Activated CD4-positive, alpha-beta T cell treated with anti-CD3 and anti-CD28 coated beads for 36 hours (primary cell): Measurements from ENCODE around the gene FHIT. TPM values are rescaled to one million over a fixed set of nuclear protein-coding genes. Genes with fewer than 3 reads are reported as not detected.
A peak's percentile ranks its signal among the peaks of the same experiment; 100 is the strongest.

ENCODE experiments used
- ATAC-seq: fragments of 200-7000 bp; cut with Tn5 transposase; one replicate; pipeline ENCODE4 v1.10.0; 2021; ENCODE audit warnings: mild to moderate bottlenecking, moderate library complexity
- CTCF ChIA-PET: fragments of 350-600 bp; sonication (Branson Sonifier 250); formaldehyde crosslinking; loops from one replicate; lab custom pipeline; 2021; ENCODE audit warnings: antibody characterized with exemption; lab: Charles Lee
- POLR2A ChIA-PET: fragments of 350-600 bp; sonication (Branson Sonifier 250); formaldehyde crosslinking; loops from one replicate; lab custom pipeline; 2021; ENCODE audit warnings: antibody characterized with exemption, inconsistent platforms; lab: Charles Lee
- DNase-seq: peaks from one replicate; pipeline ENCODE4 v3.0.0-alpha.2; 2020
- H3K27ac Mint-ChIP-seq: one replicate; pipeline ENCODE4 v1.8.0; 2021; ENCODE audit warnings: mixed read lengths
- H3K27me3 Mint-ChIP-seq: one replicate; pipeline ENCODE4 v1.8.0; 2021; ENCODE audit warnings: mixed read lengths
- H3K36me3 Mint-ChIP-seq: one replicate; pipeline ENCODE4 v1.8.0; 2021; ENCODE audit warnings: low read depth, mixed read lengths
- H3K4me1 Mint-ChIP-seq: one replicate; pipeline ENCODE4 v1.8.0; 2021; ENCODE audit warnings: mixed read lengths
- H3K4me3 Mint-ChIP-seq: one replicate; pipeline ENCODE4 v1.8.0; 2021; ENCODE audit warnings: mild to moderate bottlenecking, moderate library complexity, mixed read lengths
- H3K9me3 Mint-ChIP-seq: one replicate; pipeline ENCODE4 v1.8.0; 2021; ENCODE audit warnings: low read depth, mixed read lengths
- intact Hi-C, 2 experiments: fragments of 100-400 bp; cut with DNase I in 1 of 2; cut with micrococcal nuclease in 1 of 2; formaldehyde crosslinking; loops; one replicate each; pipeline versions ENCODE4 v1.14.2 to v1.15.1; 2022 to 2024; cut with DNase I, micrococcal nuclease
- total RNA-seq, 2 experiments: library from RNA; stranded (reverse); gene quantifications; one replicate each; pipeline ENCODE4 v1.2.3, GENCODE V29; 2021

Gene FHIT
- total RNA-seq, 2 experiments from 2014 or later = 10.2 to 13.1 TPM

DNA sequence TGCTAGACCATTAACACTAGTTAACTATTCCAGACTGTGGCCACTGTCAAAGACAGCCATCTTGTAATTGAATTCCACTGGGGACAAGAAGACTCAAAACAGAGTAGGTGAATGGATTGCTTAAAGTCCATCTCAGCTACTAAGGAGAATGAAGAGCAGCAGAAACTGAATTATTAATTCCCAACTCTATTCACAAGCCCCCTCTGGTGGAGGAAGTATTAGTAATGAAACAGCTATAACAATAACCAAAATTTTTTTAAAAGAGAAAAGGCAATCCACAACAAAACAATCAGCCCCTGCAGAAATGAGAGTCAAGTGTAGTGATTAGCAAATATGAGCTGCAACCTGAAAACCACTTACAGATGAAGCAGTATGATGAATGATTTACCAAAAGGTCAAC is 302.8 kb downstream of the FHIT start:
- Mint-ChIP-seq H3K27ac (no peak overlapping the region), H3K4me1 (no peaks in the 10 kb centered on the region), H3K36me3 (peaks cover 2% of the 10 kb centered on the region), H3K27me3 (no peaks in the 10 kb centered on the region), H3K4me3 (no peak overlapping the region), H3K9me3 (peaks cover under 1% of the 10 kb centered on the region)
- no peak for DNase-seq
- ChIA-PET POLR2A (no interaction called here), CTCF (interaction anchor here (0.6 kb wide), 1 partner anchor 28 kb away, joined by 3 read pairs; no protein-coding TSS in a partner anchor)
- intact Hi-C loops = no loop called here
- ATAC-seq = no peak

DNA sequence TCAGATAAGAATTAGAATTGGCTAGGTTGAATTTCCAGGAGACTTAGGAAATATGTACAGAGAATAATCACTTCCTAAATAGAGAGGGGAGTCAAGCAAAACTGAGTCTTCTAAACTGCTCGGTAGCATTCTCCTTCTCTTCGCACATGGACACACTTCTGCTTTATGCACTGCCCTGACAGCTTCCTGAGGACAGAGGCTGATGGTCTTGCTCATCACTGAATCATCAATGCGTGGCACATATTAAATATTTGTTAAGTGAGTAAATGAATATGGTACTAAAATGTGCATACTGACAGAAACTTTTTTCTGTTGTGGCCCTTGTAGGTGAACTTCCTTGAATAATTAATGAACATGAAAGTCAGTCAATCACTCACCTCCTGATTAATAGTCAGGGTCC is 315.5 kb downstream of the FHIT start:
- Mint-ChIP-seq H3K27ac (no peak overlapping the region), H3K4me3 (no peak overlapping the region), H3K9me3 (no peaks in the 10 kb centered on the region), H3K27me3 (no peaks in the 10 kb centered on the region), H3K36me3 (no peaks in the 10 kb centered on the region), H3K4me1 (peaks cover 4% of the 10 kb centered on the region)
- DNase-seq = no peak
- ChIA-PET CTCF (interaction anchor here (1.0 kb wide), 1 partner anchor 15 kb away, joined by 4 read pairs; no protein-coding TSS in a partner anchor), POLR2A (no interaction called here)
- intact Hi-C loops = no loop called here
- no peak for ATAC-seq

DNA sequence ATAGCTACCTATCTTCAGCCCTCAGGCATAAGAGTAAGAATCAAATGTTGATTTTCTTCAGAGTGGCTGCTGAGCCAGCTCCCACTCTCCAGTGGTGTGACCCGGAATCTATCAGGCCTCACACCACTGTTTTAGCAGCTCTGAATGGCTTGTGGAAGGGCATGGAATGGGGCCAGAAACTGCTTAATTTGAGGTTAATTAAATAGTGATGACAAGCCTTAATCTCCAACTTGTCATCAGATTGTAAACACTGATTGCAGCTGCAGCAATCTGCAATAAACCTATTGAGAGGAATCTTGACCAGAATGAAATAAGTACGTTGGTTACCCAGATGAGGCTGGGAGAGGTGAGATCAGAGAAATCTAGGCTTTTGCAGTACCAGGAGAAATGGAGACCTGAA is 317.4 kb downstream of the FHIT start:
- H3K4me3 Mint-ChIP-seq = no peak overlapping the region
- H3K36me3 Mint-ChIP-seq = no peaks in the 10 kb centered on the region
- ChIA-PET CTCF (no interaction called here), POLR2A (no interaction called here)
- ATAC-seq (no peak), DNase-seq (no peak)
- H3K27me3 Mint-ChIP-seq = no peaks in the 10 kb centered on the region
- no peaks in the 10 kb centered on the region for H3K9me3 Mint-ChIP-seq
- no peak overlapping the region for H3K27ac Mint-ChIP-seq
- intact Hi-C loops = no loop called here
- H3K4me1 Mint-ChIP-seq = peaks cover 4% of the 10 kb centered on the region

DNA sequence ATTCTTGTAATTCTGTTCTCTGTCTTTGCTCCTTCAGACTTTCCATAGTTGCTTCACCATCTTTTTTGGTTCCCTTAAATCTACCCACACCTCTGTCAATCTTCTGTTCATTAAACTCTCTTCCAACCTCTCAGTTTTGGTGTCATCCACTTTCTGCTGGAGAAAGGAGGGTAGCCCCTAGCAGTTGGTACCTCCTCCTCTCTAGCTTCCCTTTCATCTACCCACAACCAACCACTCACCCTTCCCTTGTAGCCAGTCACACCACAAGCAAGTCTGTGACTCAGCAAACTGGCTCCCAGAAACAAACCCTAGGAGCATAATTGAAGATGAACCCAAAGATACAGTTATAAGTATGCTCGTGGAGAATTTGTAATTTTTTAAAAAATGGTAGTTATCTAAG is 318.6 kb downstream of the FHIT start:
- Mint-ChIP-seq H3K27me3 (no peaks in the 10 kb centered on the region), H3K4me1 (peaks cover 4% of the 10 kb centered on the region), H3K36me3 (no peaks in the 10 kb centered on the region), H3K4me3 (no peak overlapping the region), H3K9me3 (no peaks in the 10 kb centered on the region), H3K27ac (no peak overlapping the region)
- ATAC-seq (peak; percentile 51), DNase-seq (peak; percentile 7)
- CTCF ChIA-PET = no interaction called here
- POLR2A ChIA-PET = no interaction called here
- intact Hi-C loops = no loop called here

DNA sequence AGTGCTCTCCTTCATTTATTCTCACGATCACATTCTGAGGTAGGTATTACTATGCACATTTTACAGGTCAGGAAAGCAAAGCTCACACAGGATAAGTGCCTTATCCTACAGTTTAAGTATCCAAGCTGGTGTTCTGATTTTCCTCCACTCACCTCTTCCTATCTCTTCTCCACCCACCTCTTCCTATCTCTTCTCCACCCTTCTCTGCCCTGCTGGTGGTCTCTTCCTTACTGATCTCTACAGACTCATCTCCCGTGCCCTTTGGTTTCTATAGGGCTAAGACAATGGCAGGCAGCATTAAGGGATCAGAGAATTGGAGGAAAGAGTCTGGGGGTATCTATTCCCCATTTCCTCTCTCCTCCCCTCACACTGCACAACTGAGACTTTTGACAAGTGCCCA is 319.1 kb downstream of the FHIT start:
- DNase-seq (no peak), ATAC-seq (no peak)
- H3K36me3 Mint-ChIP-seq = no peaks in the 10 kb centered on the region
- H3K4me1 Mint-ChIP-seq = peaks cover 4% of the 10 kb centered on the region
- H3K27me3 Mint-ChIP-seq = no peaks in the 10 kb centered on the region
- intact Hi-C loops = no loop called here
- CTCF ChIA-PET = interaction anchor here (0.7 kb wide), 1 partner anchor 98 kb away, joined by 3 read pairs; no protein-coding TSS in a partner anchor
- no peak overlapping the region for H3K4me3 Mint-ChIP-seq
- no peaks in the 10 kb centered on the region for H3K9me3 Mint-ChIP-seq
- no peak overlapping the region for H3K27ac Mint-ChIP-seq
- POLR2A ChIA-PET = no interaction called here

DNA sequence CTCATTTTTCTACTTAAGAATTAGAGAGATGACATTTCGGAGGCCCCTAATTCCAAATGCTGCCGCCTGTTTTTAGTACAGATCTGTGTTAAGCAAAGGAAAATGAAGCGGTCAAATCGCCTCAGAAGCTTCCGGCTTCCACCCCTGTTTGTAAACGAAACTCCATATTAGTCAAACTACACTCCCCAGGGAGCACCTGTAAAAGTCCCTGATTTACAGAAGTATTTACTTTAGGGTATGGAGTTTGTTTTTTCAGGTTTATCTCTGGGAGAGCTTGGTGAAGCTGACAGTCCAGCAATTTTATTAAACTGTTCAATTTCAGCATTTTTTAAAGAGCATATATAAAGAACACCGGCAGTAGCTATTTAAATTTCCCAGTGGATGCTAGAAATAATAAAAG is 319.8 kb downstream of the FHIT start:
- ChIA-PET POLR2A (no interaction called here), CTCF (interaction anchor here (0.7 kb wide), 1 partner anchor 99 kb away, joined by 3 read pairs; no protein-coding TSS in a partner anchor)
- H3K27ac Mint-ChIP-seq = no peak overlapping the region
- H3K27me3 Mint-ChIP-seq = no peaks in the 10 kb centered on the region
- no peak overlapping the region for H3K4me3 Mint-ChIP-seq
- intact Hi-C loops = no loop called here
- H3K36me3 Mint-ChIP-seq = peaks cover under 1% of the 10 kb centered on the region
- H3K9me3 Mint-ChIP-seq = peaks cover under 1% of the 10 kb centered on the region
- H3K4me1 Mint-ChIP-seq = peaks cover 4% of the 10 kb centered on the region
- no peak for ATAC-seq
- no peak for DNase-seq

DNA sequence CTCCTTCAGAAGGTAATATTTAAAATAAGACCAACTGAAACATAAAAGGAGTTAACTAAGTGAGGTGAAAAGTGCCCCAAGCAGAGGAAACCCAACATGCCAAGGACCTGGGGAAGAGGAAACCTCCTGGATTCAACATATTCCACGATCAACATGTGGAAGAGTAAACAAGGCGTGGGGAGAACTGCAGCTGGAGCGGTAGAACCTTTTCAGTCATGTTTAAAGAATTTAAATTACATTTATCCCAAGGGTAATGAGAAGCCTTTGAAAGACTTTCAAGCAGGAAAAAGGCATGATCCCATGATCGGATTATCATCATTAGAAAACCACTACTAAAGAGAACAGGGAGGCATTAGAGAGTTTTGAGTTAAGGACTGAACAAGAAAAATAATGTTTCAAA is 330.7 kb downstream of the FHIT start:
- DNase-seq (no peak), ATAC-seq (no peak)
- H3K36me3 Mint-ChIP-seq = peaks cover 2% of the 10 kb centered on the region
- POLR2A ChIA-PET = no interaction called here
- intact Hi-C loops = no loop called here
- H3K27me3 Mint-ChIP-seq = no peaks in the 10 kb centered on the region
- H3K27ac Mint-ChIP-seq = no peak overlapping the region
- CTCF ChIA-PET = no interaction called here
- no peak overlapping the region for H3K4me3 Mint-ChIP-seq
- no peaks in the 10 kb centered on the region for H3K4me1 Mint-ChIP-seq
- H3K9me3 Mint-ChIP-seq = peaks cover 2% of the 10 kb centered on the region

DNA sequence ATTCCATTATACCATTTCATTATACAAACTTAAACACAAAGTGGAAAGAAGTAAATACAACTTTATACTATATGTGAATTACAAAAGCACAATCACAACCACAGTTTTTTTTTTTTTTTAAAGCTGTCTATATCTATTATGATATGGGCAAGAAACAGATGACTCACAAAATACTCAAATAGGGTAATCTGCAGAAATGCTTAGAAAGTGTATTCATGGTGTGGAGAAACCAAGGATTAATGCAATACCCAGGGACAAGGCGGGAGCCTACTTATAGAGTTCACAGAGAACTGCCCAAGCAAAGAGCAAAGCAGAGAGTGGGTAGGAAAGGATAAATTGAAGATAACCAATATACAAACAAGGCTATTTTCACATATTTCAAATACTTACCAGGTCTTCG is 332.0 kb downstream of the FHIT start:
- DNase-seq (no peak), ATAC-seq (no peak)
- intact Hi-C loops = no loop called here
- H3K9me3 Mint-ChIP-seq = no peaks in the 10 kb centered on the region
- no peaks in the 10 kb centered on the region for H3K4me1 Mint-ChIP-seq
- H3K36me3 Mint-ChIP-seq = peaks cover 2% of the 10 kb centered on the region
- ChIA-PET CTCF (no interaction called here), POLR2A (no interaction called here)
- H3K4me3 Mint-ChIP-seq = no peak overlapping the region
- no peak overlapping the region for H3K27ac Mint-ChIP-seq
- no peaks in the 10 kb centered on the region for H3K27me3 Mint-ChIP-seq

DNA sequence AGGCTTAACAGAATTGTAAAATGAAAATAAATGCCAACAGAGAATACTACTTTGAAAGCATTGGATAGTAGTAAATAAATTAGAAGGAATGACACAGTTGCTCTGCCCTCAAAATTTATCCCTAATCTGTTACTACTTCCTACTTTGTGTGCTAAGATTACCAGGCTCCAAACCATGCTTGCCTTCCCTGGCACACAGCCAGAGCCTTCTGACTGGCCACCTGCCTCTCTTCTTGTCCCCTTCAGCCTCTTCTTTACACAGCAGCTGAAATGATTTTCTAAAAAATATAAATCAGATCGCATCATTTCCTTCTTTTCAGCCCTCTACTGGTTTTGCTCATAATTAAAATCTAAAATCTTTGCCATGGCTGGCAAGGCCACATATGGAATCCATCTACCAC is 334.1 kb downstream of the FHIT start:
- no peak overlapping the region for H3K4me3 Mint-ChIP-seq
- CTCF ChIA-PET = no interaction called here
- H3K36me3 Mint-ChIP-seq = peaks cover 5% of the 10 kb centered on the region
- DNase-seq = no peak
- POLR2A ChIA-PET = no interaction called here
- no peak for ATAC-seq
- no peaks in the 10 kb centered on the region for H3K27me3 Mint-ChIP-seq
- intact Hi-C loops = no loop called here
- no peak overlapping the region for H3K27ac Mint-ChIP-seq
- H3K4me1 Mint-ChIP-seq = no peaks in the 10 kb centered on the region
- H3K9me3 Mint-ChIP-seq = peaks cover 6% of the 10 kb centered on the region

DNA sequence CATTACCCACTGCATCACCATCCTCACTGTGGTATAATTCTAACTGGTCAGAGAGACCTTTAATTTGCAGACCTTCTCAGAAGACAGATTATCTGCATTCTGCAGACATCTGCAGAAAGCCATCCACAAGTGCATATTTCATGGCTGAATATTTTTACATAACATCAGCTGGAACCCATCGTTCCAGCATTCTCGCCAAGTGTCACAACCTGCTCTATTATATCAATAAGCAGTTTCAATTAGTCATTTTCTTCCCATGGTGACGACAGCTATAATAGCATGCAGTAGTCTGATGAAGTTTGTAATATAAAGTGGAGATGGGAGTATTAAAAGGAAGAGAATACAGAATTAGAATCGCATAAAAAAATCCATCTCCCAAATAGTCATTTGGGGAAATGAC is 334.7 kb downstream of the FHIT start:
- H3K4me1 Mint-ChIP-seq = no peaks in the 10 kb centered on the region
- intact Hi-C loops = no loop called here
- no peak for DNase-seq

DNA sequence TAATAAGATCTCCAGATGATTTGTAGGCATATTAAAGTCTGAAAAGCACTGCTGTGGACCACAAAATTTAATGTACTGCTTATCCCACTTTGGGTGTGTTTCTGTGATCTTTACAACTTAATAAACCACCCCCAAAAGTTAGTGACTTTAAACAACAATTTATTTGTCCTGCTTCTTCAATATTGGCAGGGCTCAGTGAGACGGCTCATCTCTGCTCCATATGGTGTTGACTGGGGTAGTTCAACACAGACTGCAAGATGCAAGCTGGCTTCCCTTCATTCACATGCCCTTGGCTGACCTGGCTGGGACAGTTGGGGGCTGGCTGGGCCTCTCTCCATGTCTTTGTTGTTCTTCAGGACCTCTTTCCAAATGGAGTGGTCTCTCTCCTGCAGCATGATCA is 337.8 kb downstream of the FHIT start:
- no peaks in the 10 kb centered on the region for H3K27me3 Mint-ChIP-seq
- peaks cover 3% of the 10 kb centered on the region for H3K36me3 Mint-ChIP-seq
- intact Hi-C loops = no loop called here
- H3K4me1 Mint-ChIP-seq = no peaks in the 10 kb centered on the region
- H3K27ac Mint-ChIP-seq = no peak overlapping the region
- DNase-seq (no peak), ATAC-seq (no peak)
- ChIA-PET POLR2A (no interaction called here), CTCF (no interaction called here)
- H3K4me3 Mint-ChIP-seq = no peak overlapping the region
- H3K9me3 Mint-ChIP-seq = peaks cover 6% of the 10 kb centered on the region

More for the DNA sequence above, 334.7 kb downstream of the FHIT start:
- H3K36me3 Mint-ChIP-seq = peaks cover 5% of the 10 kb centered on the region
- no peak overlapping the region for H3K27ac Mint-ChIP-seq
- no peak overlapping the region for H3K4me3 Mint-ChIP-seq
- no peaks in the 10 kb centered on the region for H3K27me3 Mint-ChIP-seq
- H3K9me3 Mint-ChIP-seq = peaks cover 6% of the 10 kb centered on the region
- ChIA-PET CTCF (no interaction called here), POLR2A (no interaction called here)
- ATAC-seq = no peak

DNA sequence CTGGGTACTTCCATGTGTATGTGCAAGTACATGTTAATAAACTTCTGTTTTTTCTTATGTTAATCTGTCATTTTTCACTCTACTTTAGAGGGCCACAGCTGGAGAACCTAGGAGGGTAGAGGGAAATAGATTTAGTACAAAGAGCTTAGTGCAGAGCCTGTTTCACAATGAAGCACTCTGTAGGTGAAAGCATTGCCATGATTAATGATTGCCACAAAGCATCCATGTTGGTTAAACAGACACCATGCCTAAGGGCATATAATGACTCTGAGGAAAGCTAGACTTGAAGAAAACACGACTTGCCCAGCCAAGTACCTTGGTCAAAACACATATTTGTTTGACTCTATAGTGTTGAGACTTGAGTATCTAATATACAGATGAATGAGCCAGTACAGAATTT is 338.4 kb downstream of the FHIT start:
- Mint-ChIP-seq H3K27me3 (no peaks in the 10 kb centered on the region), H3K4me1 (no peaks in the 10 kb centered on the region), H3K36me3 (peaks cover 3% of the 10 kb centered on the region), H3K9me3 (peaks cover 6% of the 10 kb centered on the region), H3K4me3 (no peak overlapping the region), H3K27ac (no peak overlapping the region)
- DNase-seq (no peak), ATAC-seq (no peak)
- ChIA-PET CTCF (no interaction called here), POLR2A (interaction anchor here (0.6 kb wide), 1 partner anchor 625 kb away, joined by 4 read pairs; no protein-coding TSS in a partner anchor)
- intact Hi-C loops = no loop called here

DNA sequence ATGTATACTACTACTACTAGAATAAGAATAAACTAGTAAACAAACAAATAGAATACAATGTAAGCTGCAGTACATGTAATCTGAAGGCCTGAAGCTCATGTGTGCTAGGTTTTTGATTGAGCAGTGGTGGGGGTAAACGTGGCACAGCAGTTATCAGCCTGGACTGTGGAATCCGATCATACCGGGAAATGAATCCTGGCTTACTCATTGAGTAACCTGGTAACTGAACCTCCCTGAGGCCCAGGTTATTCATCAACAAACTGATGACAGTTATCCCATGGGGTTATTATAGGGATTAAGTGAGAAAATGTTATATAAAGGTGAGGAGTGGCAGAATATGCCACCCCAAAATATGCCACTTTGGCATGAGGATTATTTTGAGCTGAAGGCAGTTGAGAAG is 339.1 kb downstream of the FHIT start:
- ChIA-PET POLR2A (no interaction called here), CTCF (no interaction called here)
- Mint-ChIP-seq H3K9me3 (peaks cover 6% of the 10 kb centered on the region), H3K4me3 (no peak overlapping the region), H3K36me3 (peaks cover 3% of the 10 kb centered on the region), H3K27me3 (no peaks in the 10 kb centered on the region), H3K4me1 (no peaks in the 10 kb centered on the region), H3K27ac (no peak overlapping the region)
- intact Hi-C loops = no loop called here
- no peak for DNase-seq
- ATAC-seq = no peak
